GM18861 (cell line): Measurements from ENCODE around the gene TMEM233.
A peak's percentile ranks its signal among the peaks of the same experiment; 100 is the strongest.
"Not testable (repeated sequence)": the region's sequence is repeated elsewhere in the genome, so short reads cannot be mapped to it uniquely, and the experiment has no call there.

ENCODE experiments used
- ATAC-seq: cut with Tn5 transposase; IDR thresholded peaks from one replicate; pipeline ENCODE4 v1.9.1; 2021; ENCODE audit not compliant: unreplicated experiment

The TMEM233 gene

GRCh38 chr12:119652665-119653064 is 59.1 kb downstream of the TMEM233 start:
- no peak for ATAC-seq

- not testable (repeated sequence) for ATAC-seq
Observed at GRCh38 chr12:119657001-119657400, 63.4 kb downstream of the TMEM233 start.

- not testable (repeated sequence) for ATAC-seq
Observed at GRCh38 chr12:119658166-119658565, 64.6 kb downstream of the TMEM233 start.

- no peak for ATAC-seq
Observed at GRCh38 chr12:119659289-119659897, 65.8 kb downstream of the TMEM233 start.

GRCh38 chr12:119660076-119660475 is 66.5 kb downstream of the TMEM233 start:
- ATAC-seq: no peak

GRCh38 chr12:119661882-119662281 is 68.3 kb downstream of the TMEM233 start:
- no peak for ATAC-seq

GRCh38 chr12:119664642-119665041 is 71.1 kb downstream of the TMEM233 start:
- no peak for ATAC-seq

GRCh38 chr12:119665164-119665929 is 71.8 kb downstream of the TMEM233 start:
- no peak for ATAC-seq

- no peak for ATAC-seq
Observed at GRCh38 chr12:119666226-119666795, 72.7 kb downstream of the TMEM233 start.

GRCh38 chr12:119666900-119667576 is 73.5 kb downstream of the TMEM233 start:
- no peak for ATAC-seq

- ATAC-seq: peak; percentile 88
Observed at GRCh38 chr12:119667577-119668323, 74.2 kb downstream of the TMEM233 start, which contains the start of gene PRKAB1. Gene PRKAB1, plus strand, starts transcription at chr12:119668133. Its CDS starts 112 bp downstream, at chr12:119668245.

- no peak for ATAC-seq
Observed at GRCh38 chr12:119668324-119668841, 74.8 kb downstream of the TMEM233 start.

GRCh38 chr12:119669744-119670472 is 76.3 kb downstream of the TMEM233 start:
- ATAC-seq: no peak

GRCh38 chr12:119671070-119671469 is 77.5 kb downstream of the TMEM233 start:
- ATAC-seq: no peak

GRCh38 chr12:119672194-119672593 is 78.6 kb downstream of the TMEM233 start:
- no peak for ATAC-seq

- ATAC-seq: no peak
Observed at GRCh38 chr12:119673634-119674033, 80.1 kb downstream of the TMEM233 start.

GRCh38 chr12:119674560-119674959 is 81.0 kb downstream of the TMEM233 start:
- ATAC-seq: no peak

GRCh38 chr12:119676022-119676421 is 82.4 kb downstream of the TMEM233 start:
- no peak for ATAC-seq

- no peak for ATAC-seq
Observed at GRCh38 chr12:119676573-119676972, 83.0 kb downstream of the TMEM233 start.

- no peak for ATAC-seq
Observed at GRCh38 chr12:119678459-119678858, 84.9 kb downstream of the TMEM233 start.
